ENCODE results near the gene PMPCA.

PMPCA gene

GRCh38 chr9:136387217-136387616, 23.2 kb upstream of the PMPCA start:
- Histone ChIP-seq H3K4me2 (ENCODE audit: low read length) (no peak overlapping the region), H3K9ac (ENCODE audit: low read length) (no peak overlapping the region), H3K4me1 (ENCODE audit: low read length) (no peaks in the 10 kb centered on the region), H2AFZ (ENCODE audit: low read depth, low read length) (no peak overlapping the region), H3K36me3 (replicated peaks; ENCODE audit: low read depth, low read length) (peaks cover 69% of the 10 kb centered on the region), H3K79me2 (ENCODE audit: low read length) (peaks cover 4% of the 10 kb centered on the region; the same call in 1 of the 2 replicates), H3K9me3 (ENCODE audit: insufficient read depth, low read length) (no peaks in the 10 kb centered on the region), H3K4me3 (ENCODE audit: low read length) (no peak overlapping the region), H4K20me1 (ENCODE audit: insufficient read depth, low read length) (no peaks in the 10 kb centered on the region), H3K27ac (ENCODE audit: low read length) (no peak overlapping the region), H3K27me3 (ENCODE audit: low read depth, low read length) (no peaks in the 10 kb centered on the region)
- TF ChIP-seq EZH2phosphoT487 (IDR thresholded peaks at IDR 0.05; ENCODE audit: low read depth) (no peak), CTCF (IDR thresholded peaks at IDR 0.05; ENCODE audit: low read depth, low read length) (no peak)

GRCh38 chr9:136389396-136389795, 21.1 kb upstream of the PMPCA start:
- Histone ChIP-seq H3K4me1 (ENCODE audit: low read length) (no peaks in the 10 kb centered on the region), H2AFZ (ENCODE audit: low read depth, low read length) (no peak overlapping the region), H3K4me3 (ENCODE audit: low read length) (no peak overlapping the region), H3K79me2 (ENCODE audit: low read length) (peaks cover 10% of the 10 kb centered on the region; the same call in 1 of the 2 replicates), H4K20me1 (ENCODE audit: insufficient read depth, low read length) (no peaks in the 10 kb centered on the region), H3K27ac (ENCODE audit: low read length) (no peak overlapping the region), H3K27me3 (ENCODE audit: low read depth, low read length) (no peaks in the 10 kb centered on the region), H3K9ac (ENCODE audit: low read length) (no peak overlapping the region), H3K4me2 (ENCODE audit: low read length) (no peak overlapping the region), H3K9me3 (ENCODE audit: insufficient read depth, low read length) (no peaks in the 10 kb centered on the region), H3K36me3 (replicated peaks; ENCODE audit: low read depth, low read length) (peaks cover 69% of the 10 kb centered on the region)
- no peak for TF ChIP-seq CTCF (IDR thresholded peaks at IDR 0.05; ENCODE audit: low read depth, low read length)
- TF ChIP-seq EZH2phosphoT487 (IDR thresholded peaks at IDR 0.05; ENCODE audit: low read depth), result no peak

GRCh38 chr9:136391737-136392537, 18.5 kb upstream of the PMPCA start:
- Histone ChIP-seq H3K9ac (ENCODE audit: low read length) (no peak overlapping the region), H3K9me3 (ENCODE audit: insufficient read depth, low read length) (no peaks in the 10 kb centered on the region), H3K4me2 (ENCODE audit: low read length) (no peak overlapping the region), H3K4me3 (ENCODE audit: low read length) (no peak overlapping the region), H4K20me1 (ENCODE audit: insufficient read depth, low read length) (no peaks in the 10 kb centered on the region), H3K4me1 (ENCODE audit: low read length) (no peaks in the 10 kb centered on the region), H3K27ac (ENCODE audit: low read length) (no peak overlapping the region), H3K27me3 (ENCODE audit: low read depth, low read length) (no peaks in the 10 kb centered on the region), H2AFZ (ENCODE audit: low read depth, low read length) (no peak overlapping the region), H3K79me2 (ENCODE audit: low read length) (peaks cover 25% of the 10 kb centered on the region), H3K36me3 (replicated peaks; ENCODE audit: low read depth, low read length) (peaks cover 77% of the 10 kb centered on the region)
- no peak for TF ChIP-seq EZH2phosphoT487 (IDR thresholded peaks at IDR 0.05; ENCODE audit: low read depth)
- no peak for TF ChIP-seq CTCF (IDR thresholded peaks at IDR 0.05; ENCODE audit: low read depth, low read length)

- H3K27ac ChIP-seq (ENCODE audit: low read length), result no peak overlapping the region
- H3K4me3 ChIP-seq (ENCODE audit: low read length), result no peak overlapping the region
- peaks cover 32% of the 10 kb centered on the region for H3K79me2 ChIP-seq (ENCODE audit: low read length)
- H3K9me3 ChIP-seq (ENCODE audit: insufficient read depth, low read length), result no peaks in the 10 kb centered on the region
- no peak overlapping the region for H2AFZ ChIP-seq (ENCODE audit: low read depth, low read length)
- TF ChIP-seq EZH2phosphoT487 (IDR thresholded peaks at IDR 0.05; ENCODE audit: low read depth) (no peak), CTCF (IDR thresholded peaks at IDR 0.05; ENCODE audit: low read depth, low read length) (no peak)
- no peak overlapping the region for H3K4me2 ChIP-seq (ENCODE audit: low read length)
- H3K27me3 ChIP-seq (ENCODE audit: low read depth, low read length), result no peaks in the 10 kb centered on the region
- no peaks in the 10 kb centered on the region for H3K4me1 ChIP-seq (ENCODE audit: low read length)
- no peak overlapping the region for H3K9ac ChIP-seq (ENCODE audit: low read length)
- H4K20me1 ChIP-seq (ENCODE audit: insufficient read depth, low read length), result no peaks in the 10 kb centered on the region
- H3K36me3 ChIP-seq (replicated peaks; ENCODE audit: low read depth, low read length), result peaks cover 73% of the 10 kb centered on the region
Observed at GRCh38 chr9:136392538-136393449, 17.7 kb upstream of the PMPCA start.

Data from OCI-LY3 (cell line).